ENCODE data around the gene LDLRAD2. TPM values are rescaled to one million over a fixed set of nuclear protein-coding genes. Genes with fewer than 3 reads are reported as not detected.

The LDLRAD2 gene
- total RNA-seq, 1 experiment from 2014 or later, result not detected

DNA sequence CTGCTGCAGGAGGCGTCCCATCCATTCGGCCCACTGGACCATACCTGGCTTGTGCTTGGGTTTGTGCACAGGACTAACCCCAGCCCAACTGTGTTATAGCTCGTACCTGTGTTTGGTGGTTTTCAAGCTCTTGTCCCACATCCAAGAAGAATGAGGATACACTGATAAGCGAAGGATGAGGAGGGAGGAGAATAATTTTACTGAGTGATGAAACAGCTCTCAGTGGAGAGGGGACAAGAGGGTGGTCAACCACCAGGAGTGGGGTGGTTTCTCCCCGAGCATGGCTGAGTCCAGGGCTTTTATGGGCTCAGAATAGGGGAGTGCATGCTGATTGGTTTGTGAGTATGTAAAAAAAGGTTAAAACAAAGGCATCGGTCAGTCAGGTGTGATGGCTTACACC, 17.0 kb upstream of the LDLRAD2 start:
- Histone ChIP-seq H3K27ac (ENCODE audit: low read length) (no peak overlapping the region), H3K9me3 (ENCODE audit: control insufficient read depth, insufficient read depth, low read depth, low read length) (no peaks in the 10 kb centered on the region; the same call in 1 of the 2 replicates), H3K36me3 (ENCODE audit: control insufficient read depth, insufficient read depth, low read length) (no peaks in the 10 kb centered on the region), H3K27me3 (ENCODE audit: control insufficient read depth, insufficient read depth, low read length) (no peaks in the 10 kb centered on the region), H3K4me1 (ENCODE audit: control insufficient read depth, insufficient read depth, low read length) (no peaks in the 10 kb centered on the region), H3K4me3 (ENCODE audit: low read depth in 2 of 2, low read length in 2 of 2) (no peak overlapping the region)
- intact Hi-C loops (cut with micrococcal nuclease; ENCODE audit: unreplicated experiment), result no loop called here
- TF ChIP-seq, protein P1, sequence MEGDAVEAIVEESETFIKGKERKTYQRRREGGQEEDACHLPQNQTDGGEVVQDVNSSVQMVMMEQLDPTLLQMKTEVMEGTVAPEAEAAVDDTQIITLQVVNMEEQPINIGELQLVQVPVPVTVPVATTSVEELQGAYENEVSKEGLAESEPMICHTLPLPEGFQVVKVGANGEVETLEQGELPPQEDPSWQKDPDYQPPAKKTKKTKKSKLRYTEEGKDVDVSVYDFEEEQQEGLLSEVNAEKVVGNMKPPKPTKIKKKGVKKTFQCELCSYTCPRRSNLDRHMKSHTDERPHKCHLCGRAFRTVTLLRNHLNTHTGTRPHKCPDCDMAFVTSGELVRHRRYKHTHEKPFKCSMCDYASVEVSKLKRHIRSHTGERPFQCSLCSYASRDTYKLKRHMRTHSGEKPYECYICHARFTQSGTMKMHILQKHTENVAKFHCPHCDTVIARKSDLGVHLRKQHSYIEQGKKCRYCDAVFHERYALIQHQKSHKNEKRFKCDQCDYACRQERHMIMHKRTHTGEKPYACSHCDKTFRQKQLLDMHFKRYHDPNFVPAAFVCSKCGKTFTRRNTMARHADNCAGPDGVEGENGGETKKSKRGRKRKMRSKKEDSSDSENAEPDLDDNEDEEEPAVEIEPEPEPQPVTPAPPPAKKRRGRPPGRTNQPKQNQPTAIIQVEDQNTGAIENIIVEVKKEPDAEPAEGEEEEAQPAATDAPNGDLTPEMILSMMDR (IDR thresholded peaks at IDR 0.05), result no peak
- TF ChIP-seq TCF7L2 (IDR thresholded peaks at IDR 0.05; ENCODE audit: low read depth, low read length), result no peak
- TF ChIP-seq SIN3A (IDR thresholded peaks at IDR 0.05; ENCODE audit: borderline replicate concordance, insufficient read depth, low read depth, low read length), result no peak
- TF ChIP-seq REST (IDR thresholded peaks at IDR 0.05; ENCODE audit: insufficient read depth in 1 of 2, low read depth in 2 of 2, low read length in 1 of 2), result no peak
- no peak for TF ChIP-seq POLR2AphosphoS5 (IDR thresholded peaks at IDR 0.05; ENCODE audit: low read depth, low read length)
- BruUV-seq (replicated peaks), result no TSS peak
- no peak for DNase-seq (ENCODE audit: low read depth, low spot score)
- in situ Hi-C loops (cut with HindIII; ENCODE audit: low pct_unique_long_range_greater_than_20kb, low sequenced_read_pairs), result no loop called here
- ChIA-PET CTCF (no interaction called here), POLR2A (no interaction called here)
- no peak for ATAC-seq

- ChIA-PET CTCF (no interaction called here), POLR2A (no interaction called here)
- H3K4me1 ChIP-seq (ENCODE audit: control insufficient read depth, insufficient read depth, low read length), result no peaks in the 10 kb centered on the region
- TF ChIP-seq REST (IDR thresholded peaks at IDR 0.05; ENCODE audit: insufficient read depth in 1 of 2, low read depth in 2 of 2, low read length in 1 of 2), result no peak
- no peak for TF ChIP-seq SIN3A (IDR thresholded peaks at IDR 0.05; ENCODE audit: borderline replicate concordance, insufficient read depth, low read depth, low read length)
- TF ChIP-seq, protein P1 (IDR thresholded peaks at IDR 0.05), result no peak
- no peaks in the 10 kb centered on the region for H3K27me3 ChIP-seq (ENCODE audit: control insufficient read depth, insufficient read depth, low read length)
- in situ Hi-C loops (cut with HindIII; ENCODE audit: low pct_unique_long_range_greater_than_20kb, low sequenced_read_pairs) (no loop called here), intact Hi-C loops (cut with micrococcal nuclease; ENCODE audit: unreplicated experiment) (no loop called here)
- H3K36me3 ChIP-seq (ENCODE audit: control insufficient read depth, insufficient read depth, low read length), result no peaks in the 10 kb centered on the region
- no peak overlapping the region for H3K4me3 ChIP-seq (ENCODE audit: low read depth in 2 of 2, low read length in 2 of 2)
- no peaks in the 10 kb centered on the region; the same call in 1 of the 2 replicates for H3K9me3 ChIP-seq (ENCODE audit: control insufficient read depth, insufficient read depth, low read depth, low read length)
- DNase-seq (ENCODE audit: low read depth, low spot score) (no peak), ATAC-seq (no peak)
- no peak overlapping the region for H3K27ac ChIP-seq (ENCODE audit: low read length)
- no TSS peak for BruUV-seq (replicated peaks)
Observed at GRCh38 chr1:21799730-21800129, 12.3 kb upstream of the LDLRAD2 start.

All from Panc1 (cell line).